ENCODE data around the gene SYT14.
"Not testable (repeated sequence)": the region's sequence is repeated elsewhere in the genome, so short reads cannot be mapped to it uniquely, and the experiment has no call there.

SYT14 gene

DNA sequence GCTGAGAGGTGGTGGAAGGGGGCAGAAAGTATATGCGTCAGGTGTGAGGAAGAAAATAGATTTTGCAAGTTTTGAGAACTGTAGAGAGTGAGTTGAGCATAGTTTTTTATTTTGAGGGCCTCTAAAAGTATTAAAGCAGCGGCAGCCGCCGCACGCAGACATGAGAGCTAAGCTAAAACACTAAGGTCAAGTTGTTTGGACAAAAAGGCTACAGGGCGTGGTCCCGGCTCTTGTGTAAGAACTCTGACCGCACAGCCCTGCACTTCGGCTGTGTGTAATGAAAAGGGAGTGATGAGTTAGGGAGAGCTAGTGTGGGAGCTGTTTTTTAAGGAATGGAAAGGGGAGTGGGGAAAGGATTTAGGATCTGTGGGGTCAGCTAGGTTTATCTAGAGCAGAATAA, 174.9 kb downstream of the SYT14 start:
- DNase-seq (ENCODE audit: low read depth in 2 of 2), result not testable (repeated sequence)

DNA sequence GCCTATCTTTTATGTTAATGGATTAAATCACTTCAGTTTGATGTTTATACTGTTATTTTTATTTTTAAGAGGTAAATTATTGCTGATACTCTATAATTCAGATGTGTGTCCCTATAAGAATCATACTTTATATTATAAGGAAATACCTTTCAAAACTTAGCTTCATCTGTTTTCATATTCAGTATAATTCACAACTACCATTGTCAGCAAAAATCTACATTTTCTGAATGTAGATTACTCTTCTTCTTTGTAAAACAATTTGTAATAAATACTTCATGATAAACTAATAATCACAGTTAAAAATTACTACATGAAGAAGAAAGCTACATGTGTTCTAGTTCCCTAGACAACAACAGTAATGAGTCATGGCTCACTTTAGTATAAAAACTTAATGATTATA, 179.2 kb downstream of the SYT14 start:
- DNase-seq (ENCODE audit: low read depth in 2 of 2), result no peak

GRCh38 chr1:210117681-210118170, 179.7 kb downstream of the SYT14 start:
- DNase-seq (ENCODE audit: low read depth in 2 of 2), result no peak

GRCh38 chr1:210123383-210123782, 185.4 kb downstream of the SYT14 start:
- no peak for DNase-seq (ENCODE audit: low read depth in 2 of 2)

- no peak for DNase-seq (ENCODE audit: low read depth in 2 of 2)
Observed at GRCh38 chr1:210123924-210124589, 186.0 kb downstream of the SYT14 start.

- DNase-seq (ENCODE audit: low read depth in 2 of 2), result no peak
Observed at GRCh38 chr1:210124736-210125135, 186.7 kb downstream of the SYT14 start.

DNA sequence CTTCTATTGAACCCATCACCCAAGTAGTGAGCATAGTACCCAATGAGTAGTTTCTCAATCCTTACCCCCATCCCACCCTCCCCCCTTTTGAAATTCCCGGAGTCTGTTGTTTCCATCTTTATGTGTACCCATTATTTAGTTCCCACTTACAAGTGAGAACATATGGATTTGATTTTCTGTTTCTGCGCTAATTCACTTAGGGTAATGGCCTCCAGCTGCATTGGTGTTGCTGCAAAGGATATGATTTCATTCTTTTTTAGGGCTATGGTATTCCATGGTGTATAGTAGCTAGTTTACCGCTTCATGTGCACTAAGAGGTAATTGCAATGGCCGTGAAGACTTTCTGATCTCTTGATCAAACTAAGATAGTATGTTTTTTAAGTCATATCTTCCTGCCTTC, 187.1 kb downstream of the SYT14 start:
- DNase-seq (ENCODE audit: low read depth in 2 of 2), result no peak

DNA sequence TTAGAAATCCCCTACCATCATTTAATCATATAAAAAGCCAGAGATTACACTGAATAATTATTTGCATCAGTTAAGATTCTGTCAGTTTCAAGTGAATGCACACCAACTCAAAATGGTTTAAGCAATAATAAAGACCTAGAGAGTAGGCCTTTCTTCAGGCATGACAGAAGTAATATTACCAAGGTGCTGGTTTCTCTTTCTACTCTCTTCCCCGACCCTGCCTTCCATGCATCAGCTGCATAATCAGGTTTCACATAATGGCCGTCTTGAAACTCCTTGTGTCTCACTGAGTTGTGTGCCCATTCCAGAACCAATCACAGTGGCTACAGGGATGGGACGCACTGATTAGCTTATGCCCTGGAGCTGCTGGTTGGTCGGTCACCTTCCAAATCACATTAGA, 191.1 kb downstream of the SYT14 start:
- no peak for DNase-seq (ENCODE audit: low read depth in 2 of 2)

GRCh38 chr1:210129759-210130158, 191.7 kb downstream of the SYT14 start:
- no peak for DNase-seq (ENCODE audit: low read depth in 2 of 2)

DNA sequence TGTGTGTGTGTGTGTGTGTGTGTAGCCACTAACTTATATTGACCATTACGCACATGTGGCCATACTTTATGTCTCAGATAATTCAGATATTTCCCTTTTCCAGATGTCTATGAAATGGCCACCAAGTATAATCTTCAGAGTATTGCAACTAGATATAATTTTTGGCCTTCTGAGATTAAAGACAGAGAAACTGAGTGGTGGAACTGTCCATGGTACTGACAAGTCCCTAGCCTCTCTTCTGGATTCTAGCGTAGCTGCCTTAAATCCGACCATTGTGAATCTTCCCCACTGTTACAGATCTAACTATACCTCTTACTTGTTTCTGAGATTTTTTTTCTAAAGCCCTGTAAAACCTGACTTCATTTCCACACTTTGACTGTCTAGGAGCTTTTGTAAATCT, 194.6 kb downstream of the SYT14 start:
- DNase-seq (ENCODE audit: low read depth in 2 of 2), result no peak

GRCh38 chr1:210143465-210144062, 205.5 kb downstream of the SYT14 start:
- DNase-seq (ENCODE audit: low read depth in 2 of 2), result peak; percentile 5 to 18

- DNase-seq (ENCODE audit: low read depth in 2 of 2), result no peak
Observed at GRCh38 chr1:210144736-210145135, 206.7 kb downstream of the SYT14 start.

- no peak for DNase-seq (ENCODE audit: low read depth in 2 of 2)
Observed at GRCh38 chr1:210151052-210151672, 213.1 kb downstream of the SYT14 start.

DNA sequence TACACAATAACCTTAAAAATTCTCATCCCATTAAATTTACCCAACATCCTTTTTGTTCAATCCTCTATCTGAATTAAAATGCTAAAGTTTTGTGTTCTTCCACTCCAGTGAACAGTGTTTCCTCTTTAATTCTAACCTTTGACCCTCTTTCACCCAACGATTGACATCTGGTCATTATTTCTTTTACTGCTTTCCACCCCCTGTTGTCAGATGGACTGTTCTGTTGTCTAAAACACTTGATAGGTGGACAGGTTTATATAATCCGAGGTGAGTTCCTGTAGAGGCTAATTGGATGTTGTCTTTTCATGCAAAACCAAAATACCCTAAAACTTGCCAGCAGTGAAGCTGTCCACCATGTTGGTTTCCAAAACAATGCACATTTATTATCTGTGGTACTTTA, 221.2 kb downstream of the SYT14 start:
- no peak for DNase-seq (ENCODE audit: low read depth in 2 of 2)

- no peak for DNase-seq (ENCODE audit: low read depth in 2 of 2)
Observed at GRCh38 chr1:210170220-210170619, 232.2 kb downstream of the SYT14 start.

DNA sequence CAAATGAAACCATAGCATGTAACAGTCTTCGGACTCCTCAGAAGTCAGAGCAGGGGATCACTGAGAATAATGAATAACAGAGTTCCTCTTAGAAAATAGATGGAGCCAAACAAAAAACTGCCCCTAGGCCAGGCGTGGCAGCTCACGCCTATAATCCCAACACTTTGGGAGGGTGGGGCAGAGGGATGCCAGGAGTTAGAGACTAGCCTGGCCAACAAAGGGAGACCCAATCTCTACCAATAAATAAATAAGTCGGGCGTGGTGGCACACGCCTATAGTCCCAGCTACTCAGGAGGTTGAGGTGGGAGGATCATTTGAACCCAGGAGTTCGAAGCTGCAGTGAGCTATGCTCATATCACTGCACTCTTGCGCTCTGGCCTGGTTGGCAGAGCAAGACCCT, 236.1 kb downstream of the SYT14 start:
- DNase-seq (ENCODE audit: low read depth in 2 of 2), result no peak

DNA sequence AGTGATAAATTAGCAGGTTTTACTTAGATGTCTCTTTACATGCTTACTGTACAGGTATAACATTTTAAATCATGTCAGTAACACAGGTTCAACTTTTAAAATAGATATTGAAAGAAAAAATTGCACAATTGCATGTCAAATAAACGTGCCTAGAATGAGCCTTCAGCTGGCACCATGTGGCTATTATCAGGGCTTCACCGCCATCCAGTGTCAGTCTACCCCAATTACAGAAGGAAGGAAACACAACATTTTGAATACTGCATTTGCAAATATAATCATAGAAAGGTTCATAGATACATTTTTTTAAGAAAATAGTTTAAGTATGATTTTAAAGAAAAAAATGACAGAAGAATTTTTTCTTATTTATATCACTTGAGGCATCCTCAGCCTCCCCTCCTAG, 247.0 kb downstream of the SYT14 start:
- no peak for DNase-seq (ENCODE audit: low read depth in 2 of 2)

DNA sequence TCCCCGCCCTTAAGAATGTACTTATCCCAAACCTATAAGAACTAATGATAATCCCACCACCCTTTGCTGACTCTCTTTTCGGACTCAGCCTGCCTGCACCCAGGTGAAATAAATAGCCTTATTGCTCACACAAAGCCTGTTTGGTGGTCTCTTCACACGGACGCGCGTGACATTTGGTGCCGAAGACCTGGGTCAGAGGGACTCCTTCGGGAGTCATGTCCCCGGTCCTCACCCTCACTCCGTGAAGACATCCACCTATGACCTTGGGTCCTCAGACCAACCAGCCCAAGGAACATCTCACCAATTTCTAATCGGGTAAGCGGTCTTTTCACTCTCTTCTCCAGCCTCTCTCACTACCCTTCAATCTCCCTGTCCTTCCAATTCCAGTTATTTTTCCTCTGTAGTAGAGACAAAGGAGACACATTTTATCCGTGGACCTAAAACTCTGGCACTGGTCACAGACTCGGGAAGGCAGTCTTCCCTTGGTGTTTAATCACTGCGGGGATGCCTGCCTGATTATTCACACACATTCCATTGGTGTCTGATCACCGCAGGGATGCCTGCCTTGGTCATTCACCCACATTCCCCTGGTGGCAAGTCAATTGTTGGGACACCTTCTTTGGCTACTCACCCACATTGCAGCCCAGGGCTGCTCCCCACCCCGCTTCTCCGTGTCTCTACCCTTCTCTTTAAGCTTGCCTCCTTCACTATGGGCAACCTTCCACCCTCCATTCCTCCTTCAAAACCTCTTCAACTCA, 250.0 kb downstream of the SYT14 start:
- not testable (repeated sequence) for DNase-seq (ENCODE audit: low read depth in 2 of 2)

GRCh38 chr1:210189426-210189825, 251.4 kb downstream of the SYT14 start:
- no peak for DNase-seq (ENCODE audit: low read depth in 2 of 2)

DNA sequence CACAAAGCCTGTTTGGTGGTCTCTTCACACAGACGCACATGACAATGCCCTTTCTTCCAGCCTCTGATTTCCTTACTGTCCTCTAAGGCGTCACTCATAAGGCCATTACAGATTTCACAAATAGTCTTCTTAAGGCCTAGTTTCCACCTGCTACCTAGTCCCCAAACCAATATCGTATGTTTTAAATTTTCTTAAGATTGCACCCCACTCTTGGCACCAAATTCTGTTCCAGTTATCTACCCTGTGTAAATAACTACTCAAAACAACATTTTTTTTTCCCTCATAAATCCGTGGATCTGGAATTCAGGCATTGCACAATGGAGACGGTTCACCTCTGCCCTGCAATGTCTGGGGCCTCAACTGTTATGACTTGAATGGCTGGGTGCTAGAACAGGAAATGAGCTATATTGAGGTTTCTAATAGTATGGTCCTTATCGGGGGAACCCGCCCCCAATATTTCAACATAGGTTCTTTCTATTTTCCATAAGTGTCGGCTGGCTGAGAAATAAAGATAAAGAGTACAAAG, 257.7 kb downstream of the SYT14 start:
- DNase-seq (ENCODE audit: low read depth in 2 of 2), result no peak

DNA sequence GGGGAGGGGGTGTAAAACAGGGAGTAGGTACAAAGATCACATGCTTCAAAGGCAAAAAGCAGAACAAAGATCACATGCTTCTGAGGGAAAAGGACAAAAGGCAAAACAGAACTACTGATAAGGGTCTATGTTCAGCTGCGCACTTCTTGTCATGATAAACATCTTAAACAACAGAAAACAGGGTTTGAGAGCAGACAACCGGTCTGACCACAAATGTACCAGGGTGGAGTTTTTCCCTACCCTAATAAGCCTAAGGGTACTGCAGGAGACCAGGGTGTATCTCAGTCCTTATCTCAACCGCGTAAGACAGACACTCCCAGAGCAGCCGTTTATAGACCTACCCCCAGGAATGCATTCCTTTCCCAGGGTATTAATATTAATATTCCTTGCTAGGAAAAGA, 258.2 kb downstream of the SYT14 start:
- not testable (repeated sequence) for DNase-seq (ENCODE audit: low read depth in 2 of 2)

- DNase-seq (ENCODE audit: low read depth in 2 of 2), result no peak
Observed at GRCh38 chr1:210198840-210199239, 260.8 kb downstream of the SYT14 start.

All from stimulated activated CD8-positive, alpha-beta memory T cell treated with anti-CD3 and anti-CD28 coated beads, Interleukin-15, amount 100 ng/mL, for 48 hours (primary cell).